ENCODE measurements around the gene TMEM243. TPM values are rescaled to one million over a fixed set of nuclear protein-coding genes. Genes with fewer than 3 reads are reported as not detected.

Gene TMEM243
- total and polyA plus RNA-seq, 2 donors (not counting 1 experiment from before 2014, with no cell fraction given) = 161 to 164 TPM

GRCh38 chr7:87216701-87217508, 2.6 kb downstream of the TMEM243 start:
- peak overlapping the region; percentile 87 to 99 (median 97) for H3K4me3 ChIP-seq (ENCODE audit: control extremely low read depth in 1 of 5, extremely low read depth in 1 of 5, insufficient read depth in 1 of 5, low read depth in 2 of 5, low read length in 4 of 5)
- peak overlapping the region; percentile 92 for H3K4me2 ChIP-seq (replicated peaks; ENCODE audit: low read depth, low read length, poor library complexity, severe bottlenecking)
- H4K20me1 ChIP-seq (ENCODE audit: control insufficient read depth, insufficient read depth, low read length, poor library complexity, severe bottlenecking) = peaks cover 50% of the 10 kb centered on the region
- H3K36me3 ChIP-seq (replicated peaks in 1 of 2; ENCODE audit: control extremely low read depth in 1 of 2, control insufficient read depth in 1 of 2, extremely low read depth in 1 of 2, insufficient read depth in 2 of 2, low read length in 1 of 2) = peaks cover 0 to 10% of the 10 kb centered on the region in 2 experiments
- H3K9ac ChIP-seq (ENCODE audit: low read length) = peak overlapping the region; percentile 91
- H3K4me1 Mint-ChIP-seq = peaks cover 72% of the 10 kb centered on the region
- H3K27me3 Mint-ChIP-seq = no peaks in the 10 kb centered on the region
- CTCF ChIA-PET = interaction anchor here (0.8 to 1.9 kb wide), 4 partner anchors 13 to 158 kb away, joined by 3 to 5 read pairs (median 3); partner anchors contain the start of genes DMTF1 and ELAPOR2
- H3K9me3 Mint-ChIP-seq (ENCODE audit: insufficient read depth) = no peaks in the 10 kb centered on the region
- POLR2A ChIA-PET = interaction anchor here (0.7 to 4.7 kb wide), 4 partner anchors 17 to 64 kb away, joined by 3 to 58 read pairs (median 4); partner anchors contain the start of gene DMTF1
- intact Hi-C loops (cut with micrococcal nuclease) = loop anchor here (1.0 to 5.0 kb wide), 2 partner anchors 14 to 35 kb away; no protein-coding TSS in a partner anchor
- WGBS (ENCODE audit: insufficient coverage) = 0% methylated on average over 2 of the region's 5 CpGs
- no peak overlapping the region for H2AFZ ChIP-seq (ENCODE audit: insufficient read depth, low read depth, low read length, poor library complexity, severe bottlenecking)
- TF ChIP-seq CTCF (IDR thresholded peaks at IDR 0.05) (no peak), EZH2 (IDR thresholded peaks at IDR 0.05; ENCODE audit: borderline replicate concordance, insufficient read depth, low read depth, low read length, poor library complexity, severe bottlenecking) (no peak)
- peak overlapping the region; percentile 100 for H3K27ac Mint-ChIP-seq
- no peaks in the 10 kb centered on the region for H3K9me3 ChIP-seq (ENCODE audit: control extremely low read depth in 1 of 3, control insufficient read depth in 2 of 3, insufficient read depth in 1 of 3, low read length in 2 of 3)
- ATAC-seq (ENCODE audit: low read depth) (peak; percentile 28), DNase-seq (peak; percentile 86)
- peak overlapping the region; percentile 93 to 95 for H3K27ac ChIP-seq (ENCODE audit: low read length in 2 of 2)
- peaks cover 72 to 76% of the 10 kb centered on the region in 2 donors for H3K4me1 ChIP-seq (ENCODE audit: control insufficient read depth in 2 of 2, insufficient read depth in 2 of 2, low read length in 2 of 2)
- H3K4me3 Mint-ChIP-seq = peak overlapping the region; percentile 99
- peaks cover 62% of the 10 kb centered on the region for H3K79me2 ChIP-seq (ENCODE audit: control insufficient read depth, insufficient read depth, low read length)
- peaks cover 0 to under 1% (median 0%) of the 10 kb centered on the region in 4 experiments for H3K27me3 ChIP-seq (replicated peaks in 1 of 4; ENCODE audit: control extremely low read depth in 1 of 4, control insufficient read depth in 3 of 4, insufficient read depth in 4 of 4, low read length in 3 of 4)
